ENCODE results near the gene PFAS. TPM values are rescaled to one million over a fixed set of nuclear protein-coding genes. Genes with fewer than 3 reads are reported as not detected.

The PFAS gene
- total RNA-seq, 4 donors from 2014 or later = 13.6 to 54.0 (median 40.0) TPM

DNA sequence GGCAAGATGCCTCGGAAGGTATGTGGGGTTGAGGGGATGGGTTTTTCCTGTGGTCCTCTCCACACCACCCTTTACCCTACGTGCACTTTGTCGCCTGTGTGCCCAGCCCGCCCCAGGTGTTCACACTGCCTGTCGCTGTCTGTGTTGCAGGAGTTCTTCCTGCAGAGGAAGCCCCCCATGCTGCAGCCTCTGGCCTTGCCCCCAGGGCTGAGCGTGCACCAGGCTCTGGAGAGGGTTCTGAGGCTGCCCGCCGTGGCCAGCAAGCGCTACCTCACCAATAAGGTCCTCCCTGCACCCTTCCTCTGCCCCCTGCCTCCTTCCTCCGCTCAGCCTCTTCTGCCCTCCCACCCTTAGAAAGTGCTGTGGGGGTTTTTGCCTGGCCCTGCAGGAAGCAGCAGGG lies 15.2 kb downstream of the PFAS start:
- intact Hi-C loops (cut with DNase I; ENCODE audit: low total_unique reads) = no loop called here
- no peak overlapping the region for H3K4me3 ChIP-seq
- DNase-seq = no peak
- no peaks in the 10 kb centered on the region for H3K27me3 ChIP-seq
- H3K4me1 ChIP-seq = no peaks in the 10 kb centered on the region
- no peaks in the 10 kb centered on the region for H3K36me3 ChIP-seq
- no peak overlapping the region for H3K27ac ChIP-seq
- no peaks in the 10 kb centered on the region for H3K9me3 ChIP-seq
- no peak for TF ChIP-seq POLR2A (IDR thresholded peaks at IDR 0.05)
- TF ChIP-seq, protein P1, sequence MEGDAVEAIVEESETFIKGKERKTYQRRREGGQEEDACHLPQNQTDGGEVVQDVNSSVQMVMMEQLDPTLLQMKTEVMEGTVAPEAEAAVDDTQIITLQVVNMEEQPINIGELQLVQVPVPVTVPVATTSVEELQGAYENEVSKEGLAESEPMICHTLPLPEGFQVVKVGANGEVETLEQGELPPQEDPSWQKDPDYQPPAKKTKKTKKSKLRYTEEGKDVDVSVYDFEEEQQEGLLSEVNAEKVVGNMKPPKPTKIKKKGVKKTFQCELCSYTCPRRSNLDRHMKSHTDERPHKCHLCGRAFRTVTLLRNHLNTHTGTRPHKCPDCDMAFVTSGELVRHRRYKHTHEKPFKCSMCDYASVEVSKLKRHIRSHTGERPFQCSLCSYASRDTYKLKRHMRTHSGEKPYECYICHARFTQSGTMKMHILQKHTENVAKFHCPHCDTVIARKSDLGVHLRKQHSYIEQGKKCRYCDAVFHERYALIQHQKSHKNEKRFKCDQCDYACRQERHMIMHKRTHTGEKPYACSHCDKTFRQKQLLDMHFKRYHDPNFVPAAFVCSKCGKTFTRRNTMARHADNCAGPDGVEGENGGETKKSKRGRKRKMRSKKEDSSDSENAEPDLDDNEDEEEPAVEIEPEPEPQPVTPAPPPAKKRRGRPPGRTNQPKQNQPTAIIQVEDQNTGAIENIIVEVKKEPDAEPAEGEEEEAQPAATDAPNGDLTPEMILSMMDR (IDR thresholded peaks at IDR 0.05) = no peak

DNA sequence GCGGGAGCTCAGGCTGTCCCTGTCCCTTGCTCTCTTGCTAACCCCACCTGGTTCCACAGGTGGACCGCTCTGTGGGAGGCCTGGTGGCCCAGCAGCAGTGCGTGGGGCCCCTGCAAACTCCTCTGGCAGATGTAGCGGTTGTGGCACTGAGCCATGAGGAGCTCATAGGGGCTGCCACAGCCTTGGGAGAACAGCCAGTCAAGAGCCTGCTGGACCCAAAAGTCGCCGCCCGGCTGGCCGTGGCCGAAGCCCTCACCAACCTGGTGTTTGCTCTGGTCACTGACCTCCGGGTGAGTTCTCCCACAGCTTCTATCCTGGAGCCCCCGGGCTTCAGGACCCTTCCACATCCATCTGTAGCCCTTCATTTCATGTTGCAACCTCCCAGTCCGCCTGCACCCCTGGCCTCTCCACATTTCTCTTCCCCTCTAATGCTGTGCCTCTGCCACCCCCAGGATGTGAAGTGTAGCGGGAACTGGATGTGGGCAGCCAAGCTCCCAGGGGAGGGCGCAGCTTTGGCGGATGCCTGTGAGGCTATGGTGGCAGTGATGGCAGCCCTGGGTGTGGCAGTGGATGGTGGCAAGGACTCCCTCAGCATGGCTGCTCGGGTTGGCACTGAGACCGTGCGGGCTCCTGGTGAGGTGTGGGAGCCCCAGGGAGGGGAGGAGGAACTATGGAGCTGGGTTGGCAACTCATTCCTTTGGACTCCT lies 15.9 kb downstream of the PFAS start:
- DNase-seq = no peak
- H3K36me3 ChIP-seq = no peaks in the 10 kb centered on the region
- intact Hi-C loops (cut with DNase I; ENCODE audit: low total_unique reads) = no loop called here

DNA sequence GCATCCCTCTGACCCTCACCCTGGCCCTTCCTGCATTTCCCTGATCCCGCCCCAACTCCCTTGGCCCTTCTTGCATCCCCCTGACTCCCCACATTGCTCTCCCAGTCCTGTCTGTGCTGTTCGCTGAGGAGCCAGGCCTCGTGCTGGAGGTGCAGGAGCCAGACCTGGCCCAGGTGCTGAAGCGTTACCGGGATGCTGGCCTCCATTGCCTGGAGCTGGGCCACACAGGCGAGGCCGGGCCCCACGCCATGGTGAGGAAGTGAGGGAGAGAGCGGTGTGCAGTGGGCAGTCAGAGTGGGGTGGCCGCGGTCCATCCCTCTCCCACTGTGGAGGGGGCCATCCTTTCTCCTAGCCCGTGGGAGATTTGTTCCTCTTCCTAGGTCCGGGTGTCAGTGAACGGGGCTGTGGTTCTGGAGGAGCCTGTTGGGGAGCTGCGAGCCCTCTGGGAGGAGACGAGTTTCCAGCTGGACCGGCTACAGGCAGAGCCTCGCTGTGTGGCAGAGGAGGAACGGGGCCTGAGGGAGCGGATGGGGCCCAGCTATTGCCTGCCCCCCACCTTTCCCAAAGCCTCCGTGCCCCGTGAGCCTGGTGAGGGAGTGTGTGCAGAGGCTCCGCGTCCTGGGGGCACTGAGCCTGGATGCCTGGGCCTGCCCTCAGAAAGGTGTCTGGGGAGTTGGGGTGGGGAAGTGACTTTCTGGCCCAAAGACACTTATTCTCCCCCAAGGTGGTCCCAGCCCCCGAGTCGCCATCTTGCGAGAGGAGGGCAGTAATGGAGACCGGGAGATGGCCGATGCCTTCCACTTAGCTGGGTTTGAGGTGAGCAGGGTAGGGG lies 17.8 kb downstream of the PFAS start:
- Histone ChIP-seq H3K27ac (no peak overlapping the region), H3K4me3 (no peak overlapping the region), H3K27me3 (no peaks in the 10 kb centered on the region), H3K9me3 (no peaks in the 10 kb centered on the region), H3K4me1 (no peaks in the 10 kb centered on the region), H3K36me3 (no peaks in the 10 kb centered on the region)
- no peak for TF ChIP-seq POLR2A (IDR thresholded peaks at IDR 0.05)
- TF ChIP-seq, protein P1 (IDR thresholded peaks at IDR 0.05) = no peak
- intact Hi-C loops (cut with DNase I; ENCODE audit: low total_unique reads) = no loop called here
- no peak for DNase-seq

More for the DNA sequence above, 15.9 kb downstream of the PFAS start:
- no peaks in the 10 kb centered on the region for H3K9me3 ChIP-seq
- H3K4me3 ChIP-seq = no peak overlapping the region
- no peaks in the 10 kb centered on the region for H3K4me1 ChIP-seq
- no peak overlapping the region for H3K27ac ChIP-seq
- TF ChIP-seq, protein P1 (IDR thresholded peaks at IDR 0.05) = no peak
- no peak for TF ChIP-seq POLR2A (IDR thresholded peaks at IDR 0.05)
- no peaks in the 10 kb centered on the region for H3K27me3 ChIP-seq

DNA sequence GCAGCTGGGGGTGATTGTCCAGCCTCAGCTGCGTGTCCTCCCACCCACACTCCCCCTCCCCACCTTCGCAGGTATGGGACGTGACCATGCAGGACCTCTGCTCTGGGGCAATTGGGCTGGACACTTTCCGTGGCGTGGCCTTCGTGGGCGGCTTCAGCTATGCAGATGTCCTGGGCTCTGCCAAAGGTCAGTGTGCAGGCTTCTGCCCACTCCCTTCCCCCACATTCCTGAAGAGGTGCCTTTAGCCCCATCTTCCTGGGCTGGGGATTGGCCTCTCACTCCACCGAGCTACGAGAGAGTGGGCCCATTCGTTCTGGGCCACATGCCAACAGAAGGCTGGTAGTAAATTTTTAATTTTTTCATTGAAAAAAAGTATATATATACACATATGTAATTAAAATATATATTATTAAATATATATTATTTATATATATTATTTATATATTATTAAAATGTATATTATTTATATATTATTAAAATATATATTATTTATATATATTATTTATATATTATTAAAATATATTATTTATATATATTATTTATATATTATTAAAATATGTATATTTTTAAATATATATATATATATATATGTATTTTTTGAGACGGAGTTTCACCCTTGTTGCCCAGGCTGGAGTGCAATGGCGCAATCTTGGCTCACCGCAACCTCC lies 18.5 kb downstream of the PFAS start:
- TF ChIP-seq POLR2A (IDR thresholded peaks at IDR 0.05) = no peak
- TF ChIP-seq, protein P1 (IDR thresholded peaks at IDR 0.05) = no peak
- Histone ChIP-seq H3K36me3 (no peaks in the 10 kb centered on the region), H3K4me3 (no peak overlapping the region), H3K27ac (no peak overlapping the region), H3K9me3 (no peaks in the 10 kb centered on the region), H3K4me1 (no peaks in the 10 kb centered on the region), H3K27me3 (no peaks in the 10 kb centered on the region)
- intact Hi-C loops (cut with DNase I; ENCODE audit: low total_unique reads) = no loop called here
- DNase-seq = no peak
